ENCODE results near the gene TAF15.

Gene TAF15

GRCh38 chr17:35842239-35842638 lies 33.0 kb downstream of the TAF15 start:
- H3K36me3 ChIP-seq (ENCODE audit: insufficient read depth) = peaks cover 10% of the 10 kb centered on the region; the same call in 1 of the 2 replicates
- no peak for TF ChIP-seq CTCF (conservative IDR thresholded peaks at IDR 0.05; ENCODE audit: low read depth, low read length)
- no peak overlapping the region for H3K4me2 ChIP-seq
- H3K4me1 ChIP-seq (ENCODE audit: low read depth, poor library complexity, severe bottlenecking) = peaks cover 8% of the 10 kb centered on the region
- H3K27ac ChIP-seq = no peak overlapping the region
- H3K4me3 ChIP-seq (IDR thresholded peaks at IDR 0.05; ENCODE audit: insufficient read depth, low read depth, low read length) = no peak overlapping the region
- no peak overlapping the region for H3K9ac ChIP-seq
- H2AFZ ChIP-seq (ENCODE audit: low read depth) = no peak overlapping the region
- no peaks in the 10 kb centered on the region for H3K27me3 ChIP-seq (ENCODE audit: insufficient read depth, low read depth)
- no peaks in the 10 kb centered on the region; the same call in 1 of the 2 replicates for H3K79me2 ChIP-seq (ENCODE audit: insufficient read depth, low read depth)
- H4K20me1 ChIP-seq (ENCODE audit: insufficient read depth) = no peaks in the 10 kb centered on the region

- Histone ChIP-seq H3K4me1 (ENCODE audit: low read depth, poor library complexity, severe bottlenecking) (peaks cover 8% of the 10 kb centered on the region), H3K4me3 (IDR thresholded peaks at IDR 0.05; ENCODE audit: insufficient read depth, low read depth, low read length) (no peak overlapping the region), H4K20me1 (ENCODE audit: insufficient read depth) (no peaks in the 10 kb centered on the region)
These were observed 34.4 kb downstream of the TAF15 start for GRCh38 chr17:35843698-35844097.

GRCh38 chr17:35844547-35844946 lies 35.3 kb downstream of the TAF15 start:
- Histone ChIP-seq H3K79me2 (ENCODE audit: insufficient read depth, low read depth) (no peaks in the 10 kb centered on the region; the same call in 1 of the 2 replicates), H3K4me1 (ENCODE audit: low read depth, poor library complexity, severe bottlenecking) (peaks cover 8% of the 10 kb centered on the region), H3K27ac (no peak overlapping the region), H3K4me3 (IDR thresholded peaks at IDR 0.05; ENCODE audit: insufficient read depth, low read depth, low read length) (no peak overlapping the region), H3K36me3 (ENCODE audit: insufficient read depth) (no peaks in the 10 kb centered on the region; the same call in 1 of the 2 replicates), H3K27me3 (ENCODE audit: insufficient read depth, low read depth) (no peaks in the 10 kb centered on the region), H4K20me1 (ENCODE audit: insufficient read depth) (no peaks in the 10 kb centered on the region), H3K9ac (no peak overlapping the region), H2AFZ (ENCODE audit: low read depth) (no peak overlapping the region), H3K4me2 (no peak overlapping the region)
- TF ChIP-seq CTCF (conservative IDR thresholded peaks at IDR 0.05; ENCODE audit: low read depth, low read length) = no peak

More at GRCh38 chr17:35843698-35844097, 34.4 kb downstream of the TAF15 start:
- no peak overlapping the region for H3K27ac ChIP-seq
- H3K79me2 ChIP-seq (ENCODE audit: insufficient read depth, low read depth) = no peaks in the 10 kb centered on the region; the same call in 1 of the 2 replicates
- no peak for TF ChIP-seq CTCF (conservative IDR thresholded peaks at IDR 0.05; ENCODE audit: low read depth, low read length)
- peaks cover 2% of the 10 kb centered on the region; the same call in 1 of the 2 replicates for H3K36me3 ChIP-seq (ENCODE audit: insufficient read depth)
- H3K4me2 ChIP-seq = no peak overlapping the region
- H2AFZ ChIP-seq (ENCODE audit: low read depth) = no peak overlapping the region
- no peak overlapping the region for H3K9ac ChIP-seq
- no peaks in the 10 kb centered on the region for H3K27me3 ChIP-seq (ENCODE audit: insufficient read depth, low read depth)

- H2AFZ ChIP-seq (ENCODE audit: low read depth) = no peak overlapping the region
- no peak overlapping the region for H3K9ac ChIP-seq
- H3K79me2 ChIP-seq (ENCODE audit: insufficient read depth, low read depth) = no peaks in the 10 kb centered on the region; the same call in 1 of the 2 replicates
- no peak for TF ChIP-seq CTCF (conservative IDR thresholded peaks at IDR 0.05; ENCODE audit: low read depth, low read length)
- H4K20me1 ChIP-seq (ENCODE audit: insufficient read depth) = no peaks in the 10 kb centered on the region
- H3K4me1 ChIP-seq (ENCODE audit: low read depth, poor library complexity, severe bottlenecking) = peaks cover 2% of the 10 kb centered on the region
- no peak overlapping the region for H3K4me2 ChIP-seq
- no peak overlapping the region for H3K4me3 ChIP-seq (IDR thresholded peaks at IDR 0.05; ENCODE audit: insufficient read depth, low read depth, low read length)
- no peaks in the 10 kb centered on the region for H3K27me3 ChIP-seq (ENCODE audit: insufficient read depth, low read depth)
- no peak overlapping the region for H3K27ac ChIP-seq
- no peaks in the 10 kb centered on the region; the same call in 1 of the 2 replicates for H3K36me3 ChIP-seq (ENCODE audit: insufficient read depth)
These were observed 36.9 kb downstream of the TAF15 start for GRCh38 chr17:35846055-35846809.

Data from KMS-11 (cell line).